DND-41 (cell line): ENCODE measurements around the gene CARD11.

Experiments
- EZH2 ChIP-seq: IDR thresholded peaks from 3 replicates; pipeline ENCODE4 v1.6.1; 2012; ENCODE audit warnings: borderline replicate concordance, low read depth, mild to moderate bottlenecking, moderate library complexity, low read length, inconsistent platforms; ENCODE audit not compliant: severe bottlenecking
- TF ChIP-seq, protein P1 (sequence below): IDR thresholded peaks from 2 replicates; pipeline ENCODE4 v1.5.1; 2012; ENCODE audit warnings: borderline replicate concordance, low read length, moderate library complexity, mild to moderate bottlenecking; ENCODE audit not compliant: poor library complexity, severe bottlenecking; ENCODE audit errors: extremely low read depth

DNA sequence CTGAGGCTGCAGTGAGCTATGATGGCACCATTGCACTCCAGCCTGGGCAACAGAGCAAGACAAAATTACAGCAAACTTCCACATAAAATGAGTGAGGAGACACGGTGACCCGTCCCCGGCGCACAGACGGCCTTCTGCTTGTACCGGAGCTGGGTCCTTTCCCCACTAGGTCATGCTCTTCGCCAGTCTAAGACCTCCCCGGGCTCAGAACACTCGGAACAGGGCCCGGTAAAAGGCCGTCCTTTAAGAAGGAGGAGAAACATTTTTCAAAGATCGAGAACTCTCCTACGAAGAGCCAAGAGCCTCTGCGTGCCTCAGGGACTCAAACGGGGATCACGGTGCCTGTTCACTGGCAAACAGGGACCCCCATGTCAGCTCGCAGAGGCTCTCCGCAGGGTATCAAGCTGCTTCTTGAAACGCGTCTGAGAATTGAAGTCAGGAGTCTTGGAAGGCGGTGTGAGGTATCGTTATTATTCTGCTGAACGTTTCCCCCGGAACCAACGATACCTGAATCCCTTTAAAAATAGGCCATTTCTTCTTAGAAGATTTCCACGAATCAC lies 9.0 kb downstream of the CARD11 start:
- TF ChIP-seq EZH2 = no peak
- TF ChIP-seq, protein P1, sequence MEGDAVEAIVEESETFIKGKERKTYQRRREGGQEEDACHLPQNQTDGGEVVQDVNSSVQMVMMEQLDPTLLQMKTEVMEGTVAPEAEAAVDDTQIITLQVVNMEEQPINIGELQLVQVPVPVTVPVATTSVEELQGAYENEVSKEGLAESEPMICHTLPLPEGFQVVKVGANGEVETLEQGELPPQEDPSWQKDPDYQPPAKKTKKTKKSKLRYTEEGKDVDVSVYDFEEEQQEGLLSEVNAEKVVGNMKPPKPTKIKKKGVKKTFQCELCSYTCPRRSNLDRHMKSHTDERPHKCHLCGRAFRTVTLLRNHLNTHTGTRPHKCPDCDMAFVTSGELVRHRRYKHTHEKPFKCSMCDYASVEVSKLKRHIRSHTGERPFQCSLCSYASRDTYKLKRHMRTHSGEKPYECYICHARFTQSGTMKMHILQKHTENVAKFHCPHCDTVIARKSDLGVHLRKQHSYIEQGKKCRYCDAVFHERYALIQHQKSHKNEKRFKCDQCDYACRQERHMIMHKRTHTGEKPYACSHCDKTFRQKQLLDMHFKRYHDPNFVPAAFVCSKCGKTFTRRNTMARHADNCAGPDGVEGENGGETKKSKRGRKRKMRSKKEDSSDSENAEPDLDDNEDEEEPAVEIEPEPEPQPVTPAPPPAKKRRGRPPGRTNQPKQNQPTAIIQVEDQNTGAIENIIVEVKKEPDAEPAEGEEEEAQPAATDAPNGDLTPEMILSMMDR = no peak
